ENCODE data around the gene ATG10. TPM values are rescaled to one million over a fixed set of nuclear protein-coding genes. Genes with fewer than 3 reads are reported as not detected.
"Not testable (repeated sequence)": the region's sequence is repeated elsewhere in the genome, so short reads cannot be mapped to it uniquely, and the experiment has no call there.

ATG10 gene
- total and polyA plus RNA-seq, 2 of the 13 experiments (the other 11 are each of a cell fraction or from before 2014, with no cell fraction given) = 2.0 to 5.7 TPM

- H3K4me3 ChIP-seq (replicated peaks in 1 of 3; ENCODE audit: insufficient read depth in 1 of 3, low read depth in 2 of 3, low read length in 3 of 3); H3K36me3 ChIP-seq (replicated peaks in 1 of 2; ENCODE audit: control insufficient read depth in 1 of 2, insufficient read depth in 2 of 2, low read length in 2 of 2); H3K4me1 ChIP-seq (ENCODE audit: insufficient read depth, low read length); H2AFZ ChIP-seq (ENCODE audit: low read length); FAIRE-seq; H3K4me2 ChIP-seq (ENCODE audit: low read depth, low read length); DNase-seq (ENCODE audit: low spot score); H3K9ac ChIP-seq (ENCODE audit: insufficient read depth, low read depth, low read length); BruUV-seq (replicated peaks); POLR2A ChIA-PET; in situ Hi-C loops (cut with HindIII; ENCODE audit: extremely low pct_ligation_motif_present, low pct_unique_long_range_greater_than_20kb); CTCF ChIA-PET (ENCODE audit: low intra/inter-chr PET ratio, low total read pairs); H3K27ac ChIP-seq (ENCODE audit: extremely low read length, insufficient read depth, low read length); H4K20me1 ChIP-seq (ENCODE audit: insufficient read depth, low read length); ATAC-seq; intact Hi-C loops (cut with micrococcal nuclease; ENCODE audit: unreplicated experiment); H3K27me3 ChIP-seq (ENCODE audit: control insufficient read depth in 1 of 2, insufficient read depth in 2 of 2, low read length in 2 of 2); H3K9me3 ChIP-seq (ENCODE audit: low read length); H3K79me2 ChIP-seq (ENCODE audit: insufficient read depth, low read length): not testable (repeated sequence)
- WGBS (ENCODE audit: low lambda C conversion rate) = 40% methylated on average over 8 of the region's 8 CpGs
These were observed 17.0 kb upstream of the ATG10 start for GRCh38 chr5:81954796-81955195.

- H4K20me1 ChIP-seq (ENCODE audit: insufficient read depth, low read length); POLR2A ChIA-PET; FAIRE-seq; BruUV-seq (replicated peaks); in situ Hi-C loops (cut with HindIII; ENCODE audit: extremely low pct_ligation_motif_present, low pct_unique_long_range_greater_than_20kb); H3K79me2 ChIP-seq (ENCODE audit: insufficient read depth, low read length); H3K9ac ChIP-seq (ENCODE audit: insufficient read depth, low read depth, low read length); H3K9me3 ChIP-seq (ENCODE audit: low read length); H3K4me3 ChIP-seq (replicated peaks in 1 of 3; ENCODE audit: insufficient read depth in 1 of 3, low read depth in 2 of 3, low read length in 3 of 3); H3K4me2 ChIP-seq (ENCODE audit: low read depth, low read length); DNase-seq (ENCODE audit: low spot score); H3K4me1 ChIP-seq (ENCODE audit: insufficient read depth, low read length); H3K27ac ChIP-seq (ENCODE audit: extremely low read length, insufficient read depth, low read length); ATAC-seq; CTCF ChIA-PET (ENCODE audit: low intra/inter-chr PET ratio, low total read pairs); H3K27me3 ChIP-seq (ENCODE audit: control insufficient read depth in 1 of 2, insufficient read depth in 2 of 2, low read length in 2 of 2); H2AFZ ChIP-seq (ENCODE audit: low read length); H3K36me3 ChIP-seq (replicated peaks in 1 of 2; ENCODE audit: control insufficient read depth in 1 of 2, insufficient read depth in 2 of 2, low read length in 2 of 2); intact Hi-C loops (cut with micrococcal nuclease; ENCODE audit: unreplicated experiment): not testable (repeated sequence)
- WGBS (ENCODE audit: low lambda C conversion rate) = 0% methylated on average over 2 of the region's 2 CpGs
These were observed 13.7 kb upstream of the ATG10 start for GRCh38 chr5:81958129-81958528.

GRCh38 chr5:81961651-81962440 lies 10.0 kb upstream of the ATG10 start:
- BruUV-seq (replicated peaks) = no TSS peak
- intact Hi-C loops (cut with micrococcal nuclease; ENCODE audit: unreplicated experiment) = no loop called here
- TF ChIP-seq DNMT1 (CRISPR knock-in tag; IDR thresholded peaks at IDR 0.05) = no peak
- TF ChIP-seq NR2F2 (IDR thresholded peaks at IDR 0.05; ENCODE audit: borderline replicate concordance, low read depth) = no peak
- TF ChIP-seq ZBTB7A (CRISPR knock-in tag; IDR thresholded peaks at IDR 0.05) = no peak
- no peak for TF ChIP-seq HMG20B (CRISPR knock-in tag; conservative IDR thresholded peaks at IDR 0.05)
- TF ChIP-seq PAF1 (CRISPR knock-in tag; IDR thresholded peaks at IDR 0.05) = no peak
- no peak for TF ChIP-seq GMEB1 (CRISPR knock-in tag; IDR thresholded peaks at IDR 0.05; ENCODE audit: borderline replicate concordance)

More at GRCh38 chr5:81961651-81962440, 10.0 kb upstream of the ATG10 start:
- Histone ChIP-seq H3K9me3 (ENCODE audit: low read length) (no peaks in the 10 kb centered on the region), H3K4me1 (ENCODE audit: insufficient read depth, low read length) (peaks cover 8% of the 10 kb centered on the region; the same call in 1 of the 2 replicates), H3K36me3 (replicated peaks in 1 of 2; ENCODE audit: control insufficient read depth in 1 of 2, insufficient read depth in 2 of 2, low read length in 2 of 2) (no peaks in the 10 kb centered on the region), H4K20me1 (ENCODE audit: insufficient read depth, low read length) (no peaks in the 10 kb centered on the region), H3K4me3 (replicated peaks in 1 of 3; ENCODE audit: insufficient read depth in 1 of 3, low read depth in 2 of 3, low read length in 3 of 3) (no peak overlapping the region), H3K27me3 (ENCODE audit: control insufficient read depth in 1 of 2, insufficient read depth in 2 of 2, low read length in 2 of 2) (no peaks in the 10 kb centered on the region), H3K9ac (ENCODE audit: insufficient read depth, low read depth, low read length) (no peak overlapping the region), H3K4me2 (ENCODE audit: low read depth, low read length) (no peak overlapping the region), H3K27ac (ENCODE audit: extremely low read length, insufficient read depth, low read length) (no peak overlapping the region), H3K79me2 (ENCODE audit: insufficient read depth, low read length) (no peaks in the 10 kb centered on the region), H2AFZ (ENCODE audit: low read length) (no peak overlapping the region)
- CTCF ChIA-PET (ENCODE audit: low intra/inter-chr PET ratio, low total read pairs) = no interaction called here
- WGBS (ENCODE audit: low lambda C conversion rate) = 43% methylated on average over 9 of the region's 9 CpGs
- in situ Hi-C loops (cut with HindIII; ENCODE audit: extremely low pct_ligation_motif_present, low pct_unique_long_range_greater_than_20kb) = no loop called here
- POLR2A ChIA-PET = no interaction called here
- DNase-seq (ENCODE audit: low spot score) (no peak), FAIRE-seq (no peak), ATAC-seq (no peak)
